KBM-7 (cell line): ENCODE measurements around the gene PCSK5.
A peak's percentile ranks its signal among the peaks of the same experiment; 100 is the strongest.

Experiments
- DNase-seq: peaks from one replicate; pipeline ENCODE4 v3.0.0-alpha.2; 2015
- in situ Hi-C: fragments of 300-500 bp; cut with MboI; formaldehyde crosslinking; loops from 2 replicates; pipeline ENCODE4 v1.14.3; 2020; ENCODE audit warnings: low sequenced_read_pairs, low pct_unique_long_range_greater_than_20kb, mixed read lengths

Gene PCSK5

GRCh38 chr9:76374783-76375559 lies 484.5 kb downstream of the PCSK5 start:
- in situ Hi-C loops: no loop called here
- DNase-seq: no peak

GRCh38 chr9:76377791-76378190 lies 487.3 kb downstream of the PCSK5 start:
- in situ Hi-C loops: no loop called here
- no peak for DNase-seq

- in situ Hi-C loops: no loop called here
- no peak for DNase-seq
These were observed 488.0 kb downstream of the PCSK5 start for GRCh38 chr9:76378367-76379073.

GRCh38 chr9:76379494-76379893 lies 489.0 kb downstream of the PCSK5 start:
- no peak for DNase-seq
- in situ Hi-C loops: no loop called here

GRCh38 chr9:76390656-76391055 lies 500.2 kb downstream of the PCSK5 start:
- DNase-seq: no peak
- in situ Hi-C loops: no loop called here

- DNase-seq: peak; percentile 95
- in situ Hi-C loops: no loop called here
These were observed 503.9 kb downstream of the PCSK5 start, which contains the start of gene RFK for GRCh38 chr9:76394195-76394959. TSS of gene RFK (minus strand) at chr9:76394426. CDS start at chr9:76394171, 255 bp downstream.

GRCh38 chr9:76394960-76395252 lies 504.4 kb downstream of the PCSK5 start:
- in situ Hi-C loops: no loop called here
- peak; percentile 86 for DNase-seq

- in situ Hi-C loops: no loop called here
- no peak for DNase-seq
These were observed 504.9 kb downstream of the PCSK5 start for GRCh38 chr9:76395381-76395780.

GRCh38 chr9:76396144-76396543 lies 505.7 kb downstream of the PCSK5 start:
- DNase-seq: no peak
- in situ Hi-C loops: no loop called here

- in situ Hi-C loops: no loop called here
- DNase-seq: no peak
These were observed 506.1 kb downstream of the PCSK5 start for GRCh38 chr9:76396597-76396996.

- in situ Hi-C loops: loop anchor here (25.0 kb wide), 1 partner anchor 587 kb away; no protein-coding TSS in a partner anchor
- no peak for DNase-seq
These were observed 509.4 kb downstream of the PCSK5 start for GRCh38 chr9:76399856-76400255.

- no peak for DNase-seq
- in situ Hi-C loops: loop anchor here (25.0 kb wide), 1 partner anchor 587 kb away; no protein-coding TSS in a partner anchor
These were observed 510.1 kb downstream of the PCSK5 start for GRCh38 chr9:76400534-76401096.

- in situ Hi-C loops: loop anchor here (25.0 kb wide), 1 partner anchor 586 kb away; no protein-coding TSS in a partner anchor
- no peak for DNase-seq
These were observed 510.7 kb downstream of the PCSK5 start for GRCh38 chr9:76401176-76401575.

- in situ Hi-C loops: loop anchor here (25.0 kb wide), 1 partner anchor 586 kb away; no protein-coding TSS in a partner anchor
- no peak for DNase-seq
These were observed 511.3 kb downstream of the PCSK5 start for GRCh38 chr9:76401580-76402354.

GRCh38 chr9:76403352-76403751 lies 512.9 kb downstream of the PCSK5 start:
- in situ Hi-C loops: loop anchor here (25.0 kb wide), 1 partner anchor 584 kb away; no protein-coding TSS in a partner anchor
- DNase-seq: peak; percentile 74

- no peak for DNase-seq
- in situ Hi-C loops: loop anchor here (25.0 kb wide), 1 partner anchor 583 kb away; no protein-coding TSS in a partner anchor
These were observed 513.9 kb downstream of the PCSK5 start for GRCh38 chr9:76404401-76404800.

GRCh38 chr9:76405340-76405739 lies 514.9 kb downstream of the PCSK5 start:
- no peak for DNase-seq
- in situ Hi-C loops: loop anchor here (25.0 kb wide), 1 partner anchor 582 kb away; no protein-coding TSS in a partner anchor

- in situ Hi-C loops: loop anchor here (25.0 kb wide), 1 partner anchor 581 kb away; no protein-coding TSS in a partner anchor
- no peak for DNase-seq
These were observed 515.4 kb downstream of the PCSK5 start for GRCh38 chr9:76405868-76406267.
